B cell (primary cell): ENCODE results near the gene C1orf174. TPM values are rescaled to one million over a fixed set of nuclear protein-coding genes. Genes with fewer than 3 reads are reported as not detected.

Source experiments
- ATAC-seq: fragments of 200-7000 bp; cut with Tn5 transposase; one replicate; pipeline ENCODE4 v1.10.0; 2021; ENCODE audit warnings: low read depth, mild to moderate bottlenecking, moderate number of reproducible peaks, moderate library complexity
- CTCF ChIA-PET: fragments of 350-600 bp; sonication (Branson Sonifier 250); formaldehyde crosslinking; loops from one replicate; lab custom pipeline; 2021; ENCODE audit warnings: antibody characterized with exemption, inconsistent platforms; lab: Charles Lee
- POLR2A ChIA-PET: fragments of 350-600 bp; sonication (Branson Sonifier 250); formaldehyde crosslinking; loops from one replicate; lab custom pipeline; 2021; ENCODE audit warnings: antibody characterized with exemption; lab: Charles Lee
- DNase-seq: peaks from one replicate; pipeline ENCODE4 v3.0.0; 2013
- H2AFZ ChIP-seq: 2 replicates; pipeline ENCODE4 v1.6.1; 2012; ENCODE audit warnings: mild to moderate bottlenecking, low read depth, low read length; ENCODE audit not compliant: insufficient read depth, poor library complexity, severe bottlenecking
- H3K27ac ChIP-seq, 2 donors: 1 replicate in 1 of 2; 2 replicates in 1 of 2; pipeline ENCODE4 v1.5.1; 2012 to 2013; ENCODE audit warnings: low read length in 2 of 2, mild to moderate bottlenecking in 2 of 2, moderate library complexity in 1 of 2
- H3K27me3 ChIP-seq, 4 experiments: fragments of 200-600 bp in 1 of 4; sonication (generic) in 1 of 4; replicated peaks in 1 of 4; 1 replicate in 2 of 4; 2 replicates in 2 of 4; pipeline versions ENCODE4 v1.6.1 to v1.7.0; 2013 to 2016; ENCODE audit warnings: low read length in 3 of 4, mild to moderate bottlenecking in 2 of 4, mixed read lengths in 1 of 4, moderate library complexity in 1 of 4; ENCODE audit not compliant: insufficient read depth in 4 of 4, control insufficient read depth in 3 of 4; ENCODE audit errors: control extremely low read depth in 1 of 4
- H3K36me3 ChIP-seq, 2 experiments: replicated peaks in 1 of 2; 1 replicate in 1 of 2; 2 replicates in 1 of 2; pipeline versions ENCODE4 v1.6.1 to v1.7.1; 2013; ENCODE audit warnings: low read length in 1 of 2; ENCODE audit not compliant: insufficient read depth in 2 of 2, control insufficient read depth in 1 of 2; ENCODE audit errors: control extremely low read depth in 1 of 2, extremely low read depth in 1 of 2
- H3K4me1 ChIP-seq, 2 donors: fragments of 200-600 bp in 1 of 2; sonication (generic) in 1 of 2; 1 replicate in 1 of 2; 2 replicates in 1 of 2; pipeline versions ENCODE4 v1.5.1 to v1.6.1; 2013 to 2017; ENCODE audit warnings: low read length in 2 of 2; ENCODE audit not compliant: control insufficient read depth in 2 of 2, insufficient read depth in 2 of 2
- H3K4me2 ChIP-seq: replicated peaks from 2 replicates; pipeline ENCODE3; 2012; ENCODE audit warnings: mild to moderate bottlenecking, low read depth, low read length; ENCODE audit not compliant: poor library complexity, severe bottlenecking
- H3K4me3 ChIP-seq, 5 experiments: fragments of 200-600 bp in 1 of 5; sonication (generic) in 1 of 5; 1 replicate in 3 of 5; 2 replicates in 2 of 5; pipeline versions ENCODE4 v1.5.1 to v1.7.0; 2011 to 2016; ENCODE audit warnings: low read length in 4 of 5, mild to moderate bottlenecking in 4 of 5, low read depth in 2 of 5, control low read depth in 1 of 5, moderate library complexity in 1 of 5; ENCODE audit not compliant: insufficient read depth in 1 of 5; ENCODE audit errors: control extremely low read depth in 1 of 5, extremely low read depth in 1 of 5
- H3K79me2 ChIP-seq: fragments of 200-600 bp; sonication (generic); one replicate; pipeline ENCODE4 v1.6.0; 2016; ENCODE audit warnings: low read length; ENCODE audit not compliant: control insufficient read depth, insufficient read depth
- H3K9ac ChIP-seq: fragments of 200-600 bp; sonication (generic); 2 replicates; pipeline ENCODE4 v1.6.1; 2017; ENCODE audit warnings: mild to moderate bottlenecking, low read length, moderate library complexity
- H3K9me3 ChIP-seq, 3 donors: one replicate each; pipeline versions ENCODE4 v1.6.1 to v1.7.1; 2013; ENCODE audit warnings: low read length in 2 of 3; ENCODE audit not compliant: control insufficient read depth in 2 of 3, insufficient read depth in 1 of 3; ENCODE audit errors: control extremely low read depth in 1 of 3
- H4K20me1 ChIP-seq: 2 replicates; pipeline ENCODE4 v1.6.0; 2012; ENCODE audit warnings: mild to moderate bottlenecking, low read length; ENCODE audit not compliant: insufficient read depth, control insufficient read depth, poor library complexity, severe bottlenecking
- H3K27ac Mint-ChIP-seq: one replicate; pipeline ENCODE4 v1.8.0; 2021; ENCODE audit warnings: mixed read lengths
- H3K27me3 Mint-ChIP-seq: one replicate; pipeline ENCODE4 v1.8.0; 2021; ENCODE audit warnings: mixed read lengths
- H3K4me1 Mint-ChIP-seq: one replicate; pipeline ENCODE4 v1.8.0; 2021; ENCODE audit warnings: mixed read lengths
- H3K4me3 Mint-ChIP-seq: one replicate; pipeline ENCODE4 v1.8.0; 2021; ENCODE audit warnings: mixed read lengths
- H3K9me3 Mint-ChIP-seq: one replicate; pipeline ENCODE4 v1.8.0; 2022; ENCODE audit warnings: mixed read lengths; ENCODE audit not compliant: insufficient read depth
- EZH2 ChIP-seq: IDR thresholded peaks from 2 replicates; pipeline ENCODE4 v1.6.1; 2012; ENCODE audit warnings: borderline replicate concordance, low read depth, mild to moderate bottlenecking, moderate library complexity, low read length; ENCODE audit not compliant: insufficient read depth, poor library complexity, severe bottlenecking
- WGBS: methylation state at CpG from one replicate; pipeline ENCODE4 v1.1.5; 2013; ENCODE audit warnings: missing lambda C conversion rate; ENCODE audit not compliant: insufficient coverage; 5-methylcytosine and 5-hydroxymethylcytosine counted together
- intact Hi-C: fragments of 100-400 bp; cut with micrococcal nuclease; formaldehyde crosslinking; loops from one replicate; pipeline ENCODE4 v1.10.0; 2022
- polyA plus RNA-seq: library from polyadenylated mRNA; depleted of rRNA; stranded (reverse); fragments of >200 nt; gene quantifications from 2 replicates; pipeline ENCODE4 v1.2.3, GENCODE V29; 2012
- total RNA-seq, 2 donors: library from RNA; stranded (reverse); fragments of 120-200 nt in 1 of 2; gene quantifications; 1 replicate in 1 of 2; 2 replicates in 1 of 2; pipeline versions ENCODE4 v1.2.3 to v1.2.4, GENCODE V29; 2013 to 2022
- TF ChIP-seq, protein P1 (sequence below): fragments of 200-600 bp; IDR thresholded peaks from one replicate; pipeline ENCODE4 v1.8.0; 2022; ENCODE audit warnings: antibody characterized with exemption, mild to moderate bottlenecking

C1orf174 gene
- total and polyA plus RNA-seq, 2 donors (not counting 1 experiment from before 2014, with no cell fraction given): 33.2 to 49.8 TPM

DNA sequence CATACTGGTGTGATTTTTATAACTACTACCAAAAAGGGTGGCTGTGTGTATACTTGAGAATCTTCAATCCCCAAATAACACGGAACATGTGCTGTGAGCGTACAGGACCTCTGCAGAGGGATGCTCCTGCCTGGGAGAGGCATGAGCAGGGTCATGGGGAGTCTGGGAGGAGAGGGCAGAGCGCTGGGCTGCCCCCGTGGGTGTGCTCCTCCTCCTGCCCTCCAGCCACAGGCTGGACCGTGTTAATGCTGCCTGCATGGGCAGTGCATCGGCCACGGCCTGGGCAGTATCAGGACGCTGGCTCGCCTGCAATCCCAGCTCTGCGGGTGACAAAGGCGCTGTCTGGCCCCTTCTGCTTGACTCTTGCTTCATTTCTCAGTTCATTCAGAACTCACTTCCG is 49.2 kb downstream of the C1orf174 start:
- H3K27ac Mint-ChIP-seq: no peak overlapping the region
- Histone ChIP-seq H3K9ac (no peak overlapping the region), H3K27ac (no peak overlapping the region), H3K9me3 (no peaks in the 10 kb centered on the region), H2AFZ (no peak overlapping the region), H3K27me3 (no peaks in the 10 kb centered on the region), H3K36me3 (peaks cover 3 to 40% of the 10 kb centered on the region in 2 experiments), H3K4me3 (no peak overlapping the region), H3K79me2 (peaks cover 27% of the 10 kb centered on the region), H3K4me2 (no peak overlapping the region), H3K4me1 (peaks cover 3 to 6% of the 10 kb centered on the region in 2 donors), H4K20me1 (peaks cover 33% of the 10 kb centered on the region)
- peaks cover 10% of the 10 kb centered on the region for H3K4me1 Mint-ChIP-seq
- TF ChIP-seq, protein P1, sequence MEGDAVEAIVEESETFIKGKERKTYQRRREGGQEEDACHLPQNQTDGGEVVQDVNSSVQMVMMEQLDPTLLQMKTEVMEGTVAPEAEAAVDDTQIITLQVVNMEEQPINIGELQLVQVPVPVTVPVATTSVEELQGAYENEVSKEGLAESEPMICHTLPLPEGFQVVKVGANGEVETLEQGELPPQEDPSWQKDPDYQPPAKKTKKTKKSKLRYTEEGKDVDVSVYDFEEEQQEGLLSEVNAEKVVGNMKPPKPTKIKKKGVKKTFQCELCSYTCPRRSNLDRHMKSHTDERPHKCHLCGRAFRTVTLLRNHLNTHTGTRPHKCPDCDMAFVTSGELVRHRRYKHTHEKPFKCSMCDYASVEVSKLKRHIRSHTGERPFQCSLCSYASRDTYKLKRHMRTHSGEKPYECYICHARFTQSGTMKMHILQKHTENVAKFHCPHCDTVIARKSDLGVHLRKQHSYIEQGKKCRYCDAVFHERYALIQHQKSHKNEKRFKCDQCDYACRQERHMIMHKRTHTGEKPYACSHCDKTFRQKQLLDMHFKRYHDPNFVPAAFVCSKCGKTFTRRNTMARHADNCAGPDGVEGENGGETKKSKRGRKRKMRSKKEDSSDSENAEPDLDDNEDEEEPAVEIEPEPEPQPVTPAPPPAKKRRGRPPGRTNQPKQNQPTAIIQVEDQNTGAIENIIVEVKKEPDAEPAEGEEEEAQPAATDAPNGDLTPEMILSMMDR: no peak
- TF ChIP-seq EZH2: no peak
- no peak overlapping the region for H3K4me3 Mint-ChIP-seq
- ChIA-PET CTCF (no interaction called here), POLR2A (no interaction called here)
- no peaks in the 10 kb centered on the region for H3K27me3 Mint-ChIP-seq
- H3K9me3 Mint-ChIP-seq: no peaks in the 10 kb centered on the region
- no peak for ATAC-seq
- WGBS: 88% methylated on average over 9 of the region's 12 CpGs
- DNase-seq: no peak
- intact Hi-C loops: loop anchor here (10.0 kb wide), 1 partner anchor 226 kb away; the partner anchor contains the start of gene TPRG1L

DNA sequence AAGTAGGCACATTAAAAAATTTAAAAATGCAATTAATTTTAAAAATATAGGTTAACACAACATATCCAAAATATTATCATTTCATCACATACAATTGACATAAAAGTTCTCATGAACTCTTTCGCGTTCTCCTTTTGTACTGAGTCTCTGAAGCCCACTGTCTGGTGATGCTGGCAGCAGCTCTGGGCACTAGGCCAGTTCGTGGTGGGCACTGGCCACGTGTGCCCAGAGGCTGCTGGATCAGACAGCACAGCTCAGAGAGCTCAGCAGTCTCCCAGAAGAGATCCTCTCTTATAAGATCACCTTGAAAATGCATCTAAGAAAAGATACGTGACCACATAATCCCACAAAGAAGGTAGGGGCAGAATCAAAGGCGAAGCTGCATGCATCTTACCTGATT is 53.0 kb downstream of the C1orf174 start:
- no peak overlapping the region for H3K27ac Mint-ChIP-seq
- H3K27me3 ChIP-seq: no peaks in the 10 kb centered on the region
- H3K4me1 Mint-ChIP-seq: peaks cover 10% of the 10 kb centered on the region
- no peak overlapping the region for H3K4me2 ChIP-seq
- no peaks in the 10 kb centered on the region for H3K9me3 ChIP-seq
- no peak overlapping the region for H3K9ac ChIP-seq
- H4K20me1 ChIP-seq: peaks cover under 1% of the 10 kb centered on the region
- peaks cover 3 to 48% of the 10 kb centered on the region in 2 experiments for H3K36me3 ChIP-seq
- no peaks in the 10 kb centered on the region for H3K4me1 ChIP-seq
- H3K4me3 ChIP-seq: no peak overlapping the region
- no peak for TF ChIP-seq EZH2
- TF ChIP-seq, protein P1: no peak
- no peaks in the 10 kb centered on the region for H3K27me3 Mint-ChIP-seq
- H3K27ac ChIP-seq: no peak overlapping the region
- ChIA-PET CTCF (no interaction called here), POLR2A (no interaction called here)
- H2AFZ ChIP-seq: no peak overlapping the region
- no peak overlapping the region for H3K4me3 Mint-ChIP-seq
- no peak for DNase-seq
- H3K9me3 Mint-ChIP-seq: no peaks in the 10 kb centered on the region
- no peaks in the 10 kb centered on the region for H3K79me2 ChIP-seq
- 100% methylated on average over 3 of the region's 6 CpGs for WGBS
- no peak for ATAC-seq
- intact Hi-C loops: no loop called here
